WTC11 (cell line): Measurements from ENCODE around the gene ASCC1. TPM values are rescaled to one million over a fixed set of nuclear protein-coding genes. Genes with fewer than 3 reads are reported as not detected.
"Not testable (repeated sequence)": the region's sequence is repeated elsewhere in the genome, so short reads cannot be mapped to it uniquely, and the experiment has no call there.

Experiments used
- ATAC-seq: fragments of 200-7000 bp; cut with Tn5 transposase; 2 replicates; pipeline ENCODE4 v1.10.0; 2021; ENCODE audit warnings: mild to moderate bottlenecking, moderate library complexity
- CTCF ChIA-PET: fragments of 300-600 bp; sonication (Branson Sonifier 250); formaldehyde crosslinking; loops from one replicate; lab custom pipeline; 2021; ENCODE audit warnings: antibody characterized with exemption; lab: Charles Lee
- POLR2A ChIA-PET: fragments of 350-600 bp; sonication (Branson Sonifier 250); formaldehyde crosslinking; loops from one replicate; lab custom pipeline; 2021; ENCODE audit warnings: antibody characterized with exemption; lab: Charles Lee
- DNase-seq: peaks from one replicate; pipeline ENCODE4 v3.0.0; 2021; ENCODE audit warnings: low spot score
- H3K27ac Mint-ChIP-seq: 2 replicates; pipeline ENCODE4 v1.8.0; 2021; ENCODE audit warnings: mixed read lengths
- H3K27me3 Mint-ChIP-seq: 2 replicates; pipeline ENCODE4 v1.8.0; 2021; ENCODE audit warnings: low read depth, mild to moderate bottlenecking, moderate library complexity, mixed read lengths
- H3K36me3 Mint-ChIP-seq: 2 replicates; pipeline ENCODE4 v1.8.0; 2021; ENCODE audit warnings: mixed read lengths
- H3K4me1 Mint-ChIP-seq: 2 replicates; pipeline ENCODE4 v1.8.0; 2022; ENCODE audit warnings: mixed read lengths
- H3K4me3 Mint-ChIP-seq: 2 replicates; pipeline ENCODE4 v1.8.0; 2021; ENCODE audit warnings: mild to moderate bottlenecking, moderate library complexity, mixed read lengths
- H3K9me3 Mint-ChIP-seq: 2 replicates; pipeline ENCODE4 v1.8.0; 2021; ENCODE audit warnings: mixed read lengths
- CREM ChIP-seq: sonication (generic); formaldehyde crosslinking; IDR thresholded peaks from 2 replicates; pipeline ENCODE4 v1.8.1; 2022; ENCODE audit warnings: mild to moderate bottlenecking, missing genetic modification reagents, moderate library complexity
- GABPB1 ChIP-seq: sonication (generic); formaldehyde crosslinking; IDR thresholded peaks from 2 replicates; pipeline ENCODE4 v1.8.1; 2023; ENCODE audit warnings: mild to moderate bottlenecking, missing genetic modification reagents
- GTF2I ChIP-seq: fragments of 250-450 bp; sonication (Bioruptor Pico); conservative IDR thresholded peaks from 2 replicates; pipeline ENCODE4 v1.4.0; 2021; ENCODE audit warnings: mild to moderate bottlenecking
- HMGA2 ChIP-seq: fragments of 250-450 bp; sonication (Bioruptor Pico); IDR thresholded peaks from 2 replicates; pipeline ENCODE4 v1.4.0; 2021; ENCODE audit warnings: mild to moderate bottlenecking, moderate library complexity
- NFYB ChIP-seq: sonication (generic); formaldehyde crosslinking; conservative IDR thresholded peaks from 2 replicates; pipeline ENCODE4 v1.8.0; 2022; ENCODE audit warnings: low read depth, missing genetic modification reagents
- SMAD3 ChIP-seq: sonication (generic); formaldehyde crosslinking; IDR thresholded peaks from 2 replicates; pipeline ENCODE4 v1.8.0; 2022; ENCODE audit warnings: missing genetic modification reagents, mild to moderate bottlenecking, borderline replicate concordance
- SMAD4 ChIP-seq: sonication (generic); formaldehyde crosslinking; IDR thresholded peaks from 2 replicates; pipeline ENCODE4 v1.8.0; 2022; ENCODE audit warnings: mild to moderate bottlenecking, missing genetic modification reagents
- TP53 ChIP-seq: sonication (generic); formaldehyde crosslinking; IDR thresholded peaks from 2 replicates; pipeline ENCODE4 v1.8.1; 2023; ENCODE audit warnings: mild to moderate bottlenecking, missing genetic modification reagents
- ZNF317 ChIP-seq: sonication (generic); formaldehyde crosslinking; IDR thresholded peaks from 2 replicates; pipeline ENCODE4 v1.8.1; 2023; ENCODE audit warnings: low read depth, mild to moderate bottlenecking, moderate library complexity, missing genetic modification reagents, borderline replicate concordance
- total RNA-seq: library from RNA; stranded (reverse); gene quantifications from 3 replicates; pipeline ENCODE4 v1.2.3, GENCODE V29; 2021
- TF ChIP-seq, protein P1 (sequence below): sonication (generic); formaldehyde crosslinking; IDR thresholded peaks from 2 replicates; pipeline ENCODE4 v1.8.1; 2023; ENCODE audit warnings: mild to moderate bottlenecking, missing genetic modification reagents, moderate library complexity
- TF ChIP-seq, protein P2 (sequence below): fragments of 250-450 bp; sonication (Bioruptor Pico); IDR thresholded peaks from 2 replicates; pipeline ENCODE4 v1.9.0; 2021; ENCODE audit warnings: mild to moderate bottlenecking, borderline replicate concordance
- TF ChIP-seq, protein P3 (sequence below): fragments of 250-450 bp; sonication (Bioruptor Pico); IDR thresholded peaks from 2 replicates; pipeline ENCODE4 v2.1.2; 2022; ENCODE audit warnings: mild to moderate bottlenecking, moderate library complexity
- TF ChIP-seq, protein P4 (sequence below): sonication (generic); formaldehyde crosslinking; IDR thresholded peaks from 2 replicates; pipeline ENCODE4 v1.8.0; 2023; ENCODE audit warnings: missing genetic modification reagents
- TF ChIP-seq, protein P5 (sequence below): sonication (generic); formaldehyde crosslinking; IDR thresholded peaks from 2 replicates; pipeline ENCODE4 v1.8.0; 2023; ENCODE audit warnings: missing genetic modification reagents, mild to moderate bottlenecking, borderline replicate concordance

Gene ASCC1
- total RNA-seq, 1 experiment from 2014 or later, result 30.4 TPM

DNA sequence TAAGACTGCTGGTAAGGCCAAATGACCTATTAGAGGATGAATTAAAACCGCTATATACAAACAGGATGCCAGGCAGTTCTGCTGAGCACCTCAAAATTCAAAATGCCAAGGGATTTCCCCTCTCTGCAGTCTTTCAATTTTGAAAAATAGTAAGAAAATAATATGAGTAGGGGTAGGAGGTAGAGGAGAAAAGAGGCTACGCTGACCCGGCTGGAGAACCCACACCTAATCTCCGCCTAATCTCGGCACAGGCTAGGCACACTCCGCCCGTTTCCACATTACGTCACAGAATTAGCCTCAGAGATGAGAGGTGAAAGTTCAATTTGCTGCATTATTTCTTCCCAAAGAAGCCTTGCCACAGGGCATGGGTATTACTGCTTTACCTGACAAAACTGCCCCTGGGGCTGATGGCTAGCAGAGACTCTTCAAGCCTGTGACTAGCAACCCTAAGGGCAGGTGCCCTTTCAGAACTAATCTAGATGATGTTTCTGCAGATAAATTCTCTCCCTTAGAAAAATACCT lies 106.4 kb downstream of the ASCC1 start (continued):
- TF ChIP-seq HMGA2 (CRISPR knock-in tag) (no peak), GABPB1 (CRISPR knock-in tag) (no peak), SMAD4 (CRISPR knock-in tag) (no peak)
- TF ChIP-seq, protein P1, sequence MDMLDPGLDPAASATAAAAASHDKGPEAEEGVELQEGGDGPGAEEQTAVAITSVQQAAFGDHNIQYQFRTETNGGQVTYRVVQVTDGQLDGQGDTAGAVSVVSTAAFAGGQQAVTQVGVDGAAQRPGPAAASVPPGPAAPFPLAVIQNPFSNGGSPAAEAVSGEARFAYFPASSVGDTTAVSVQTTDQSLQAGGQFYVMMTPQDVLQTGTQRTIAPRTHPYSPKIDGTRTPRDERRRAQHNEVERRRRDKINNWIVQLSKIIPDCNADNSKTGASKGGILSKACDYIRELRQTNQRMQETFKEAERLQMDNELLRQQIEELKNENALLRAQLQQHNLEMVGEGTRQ (CRISPR knock-in tag), result no peak
- TF ChIP-seq, protein P2, sequence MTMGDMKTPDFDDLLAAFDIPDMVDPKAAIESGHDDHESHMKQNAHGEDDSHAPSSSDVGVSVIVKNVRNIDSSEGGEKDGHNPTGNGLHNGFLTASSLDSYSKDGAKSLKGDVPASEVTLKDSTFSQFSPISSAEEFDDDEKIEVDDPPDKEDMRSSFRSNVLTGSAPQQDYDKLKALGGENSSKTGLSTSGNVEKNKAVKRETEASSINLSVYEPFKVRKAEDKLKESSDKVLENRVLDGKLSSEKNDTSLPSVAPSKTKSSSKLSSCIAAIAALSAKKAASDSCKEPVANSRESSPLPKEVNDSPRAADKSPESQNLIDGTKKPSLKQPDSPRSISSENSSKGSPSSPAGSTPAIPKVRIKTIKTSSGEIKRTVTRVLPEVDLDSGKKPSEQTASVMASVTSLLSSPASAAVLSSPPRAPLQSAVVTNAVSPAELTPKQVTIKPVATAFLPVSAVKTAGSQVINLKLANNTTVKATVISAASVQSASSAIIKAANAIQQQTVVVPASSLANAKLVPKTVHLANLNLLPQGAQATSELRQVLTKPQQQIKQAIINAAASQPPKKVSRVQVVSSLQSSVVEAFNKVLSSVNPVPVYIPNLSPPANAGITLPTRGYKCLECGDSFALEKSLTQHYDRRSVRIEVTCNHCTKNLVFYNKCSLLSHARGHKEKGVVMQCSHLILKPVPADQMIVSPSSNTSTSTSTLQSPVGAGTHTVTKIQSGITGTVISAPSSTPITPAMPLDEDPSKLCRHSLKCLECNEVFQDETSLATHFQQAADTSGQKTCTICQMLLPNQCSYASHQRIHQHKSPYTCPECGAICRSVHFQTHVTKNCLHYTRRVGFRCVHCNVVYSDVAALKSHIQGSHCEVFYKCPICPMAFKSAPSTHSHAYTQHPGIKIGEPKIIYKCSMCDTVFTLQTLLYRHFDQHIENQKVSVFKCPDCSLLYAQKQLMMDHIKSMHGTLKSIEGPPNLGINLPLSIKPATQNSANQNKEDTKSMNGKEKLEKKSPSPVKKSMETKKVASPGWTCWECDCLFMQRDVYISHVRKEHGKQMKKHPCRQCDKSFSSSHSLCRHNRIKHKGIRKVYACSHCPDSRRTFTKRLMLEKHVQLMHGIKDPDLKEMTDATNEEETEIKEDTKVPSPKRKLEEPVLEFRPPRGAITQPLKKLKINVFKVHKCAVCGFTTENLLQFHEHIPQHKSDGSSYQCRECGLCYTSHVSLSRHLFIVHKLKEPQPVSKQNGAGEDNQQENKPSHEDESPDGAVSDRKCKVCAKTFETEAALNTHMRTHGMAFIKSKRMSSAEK (CRISPR knock-in tag), result no peak
- TF ChIP-seq, protein P3, sequence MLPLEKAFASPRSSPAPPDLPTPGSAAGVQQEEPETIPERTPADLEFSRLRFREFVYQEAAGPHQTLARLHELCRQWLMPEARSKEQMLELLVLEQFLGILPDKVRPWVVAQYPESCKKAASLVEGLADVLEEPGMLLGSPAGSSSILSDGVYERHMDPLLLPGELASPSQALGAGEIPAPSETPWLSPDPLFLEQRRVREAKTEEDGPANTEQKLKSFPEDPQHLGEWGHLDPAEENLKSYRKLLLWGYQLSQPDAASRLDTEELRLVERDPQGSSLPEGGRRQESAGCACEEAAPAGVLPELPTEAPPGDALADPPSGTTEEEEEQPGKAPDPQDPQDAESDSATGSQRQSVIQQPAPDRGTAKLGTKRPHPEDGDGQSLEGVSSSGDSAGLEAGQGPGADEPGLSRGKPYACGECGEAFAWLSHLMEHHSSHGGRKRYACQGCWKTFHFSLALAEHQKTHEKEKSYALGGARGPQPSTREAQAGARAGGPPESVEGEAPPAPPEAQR, result no peak

DNA sequence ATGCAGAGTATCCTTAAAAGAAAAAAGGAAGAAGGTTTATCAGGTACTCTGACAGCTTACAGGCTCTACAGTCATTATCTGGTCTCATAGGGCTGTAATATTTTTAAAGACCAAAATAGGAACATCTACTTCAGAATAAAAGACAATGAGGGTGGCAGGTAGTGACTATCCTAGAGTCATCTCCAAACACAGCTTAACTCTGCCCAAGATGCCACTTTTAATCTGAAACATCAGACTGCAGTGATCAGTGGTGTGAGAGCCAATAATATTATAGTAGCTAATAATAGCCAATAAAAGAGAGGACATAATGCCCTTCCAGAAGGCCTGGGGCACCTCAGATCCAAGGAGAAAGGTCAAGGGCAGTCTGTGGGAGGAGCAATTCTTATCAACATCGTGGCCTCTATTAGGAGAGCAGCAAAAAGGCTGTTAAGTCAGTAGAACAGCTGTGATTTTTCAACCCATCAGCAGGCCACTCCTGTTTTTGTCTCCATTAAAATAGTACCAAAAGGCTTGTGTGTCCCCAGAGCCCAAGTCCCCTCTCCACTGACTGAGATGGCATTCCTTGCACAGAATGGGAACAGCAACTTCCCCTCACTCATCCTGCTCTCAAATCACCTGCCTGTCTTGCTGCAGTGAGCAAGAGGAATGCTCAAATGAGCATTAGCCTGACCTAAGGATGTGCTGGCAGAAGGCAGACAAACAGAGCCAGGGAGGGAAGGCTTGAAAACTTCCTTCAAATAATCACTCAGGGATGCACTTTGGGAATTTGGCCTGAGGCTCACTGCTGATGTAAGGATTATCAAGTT lies 107.0 kb downstream of the ASCC1 start:
- DNase-seq (no peak), ATAC-seq (no peak)
- H3K36me3 Mint-ChIP-seq, result no peaks in the 10 kb centered on the region
- no peak overlapping the region for H3K27ac Mint-ChIP-seq
- CTCF ChIA-PET, result interaction anchor here (1.3 to 1.5 kb wide), 2 partner anchors 10 to 17 kb away, joined by 4 to 9 read pairs; no protein-coding TSS in a partner anchor
- TF ChIP-seq, protein P2 (CRISPR knock-in tag), result no peak
- TF ChIP-seq SMAD3 (CRISPR knock-in tag), result no peak
- TF ChIP-seq TP53 (CRISPR knock-in tag), result no peak
- TF ChIP-seq GTF2I (CRISPR knock-in tag), result no peak
- TF ChIP-seq CREM (CRISPR knock-in tag), result no peak
- no peak for TF ChIP-seq NFYB (CRISPR knock-in tag)
- TF ChIP-seq SMAD4 (CRISPR knock-in tag), result no peak
- TF ChIP-seq, protein P4, sequence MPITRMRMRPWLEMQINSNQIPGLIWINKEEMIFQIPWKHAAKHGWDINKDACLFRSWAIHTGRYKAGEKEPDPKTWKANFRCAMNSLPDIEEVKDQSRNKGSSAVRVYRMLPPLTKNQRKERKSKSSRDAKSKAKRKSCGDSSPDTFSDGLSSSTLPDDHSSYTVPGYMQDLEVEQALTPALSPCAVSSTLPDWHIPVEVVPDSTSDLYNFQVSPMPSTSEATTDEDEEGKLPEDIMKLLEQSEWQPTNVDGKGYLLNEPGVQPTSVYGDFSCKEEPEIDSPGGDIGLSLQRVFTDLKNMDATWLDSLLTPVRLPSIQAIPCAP (CRISPR knock-in tag), result no peak
- TF ChIP-seq ZNF317 (CRISPR knock-in tag), result no peak
- TF ChIP-seq, protein P5, sequence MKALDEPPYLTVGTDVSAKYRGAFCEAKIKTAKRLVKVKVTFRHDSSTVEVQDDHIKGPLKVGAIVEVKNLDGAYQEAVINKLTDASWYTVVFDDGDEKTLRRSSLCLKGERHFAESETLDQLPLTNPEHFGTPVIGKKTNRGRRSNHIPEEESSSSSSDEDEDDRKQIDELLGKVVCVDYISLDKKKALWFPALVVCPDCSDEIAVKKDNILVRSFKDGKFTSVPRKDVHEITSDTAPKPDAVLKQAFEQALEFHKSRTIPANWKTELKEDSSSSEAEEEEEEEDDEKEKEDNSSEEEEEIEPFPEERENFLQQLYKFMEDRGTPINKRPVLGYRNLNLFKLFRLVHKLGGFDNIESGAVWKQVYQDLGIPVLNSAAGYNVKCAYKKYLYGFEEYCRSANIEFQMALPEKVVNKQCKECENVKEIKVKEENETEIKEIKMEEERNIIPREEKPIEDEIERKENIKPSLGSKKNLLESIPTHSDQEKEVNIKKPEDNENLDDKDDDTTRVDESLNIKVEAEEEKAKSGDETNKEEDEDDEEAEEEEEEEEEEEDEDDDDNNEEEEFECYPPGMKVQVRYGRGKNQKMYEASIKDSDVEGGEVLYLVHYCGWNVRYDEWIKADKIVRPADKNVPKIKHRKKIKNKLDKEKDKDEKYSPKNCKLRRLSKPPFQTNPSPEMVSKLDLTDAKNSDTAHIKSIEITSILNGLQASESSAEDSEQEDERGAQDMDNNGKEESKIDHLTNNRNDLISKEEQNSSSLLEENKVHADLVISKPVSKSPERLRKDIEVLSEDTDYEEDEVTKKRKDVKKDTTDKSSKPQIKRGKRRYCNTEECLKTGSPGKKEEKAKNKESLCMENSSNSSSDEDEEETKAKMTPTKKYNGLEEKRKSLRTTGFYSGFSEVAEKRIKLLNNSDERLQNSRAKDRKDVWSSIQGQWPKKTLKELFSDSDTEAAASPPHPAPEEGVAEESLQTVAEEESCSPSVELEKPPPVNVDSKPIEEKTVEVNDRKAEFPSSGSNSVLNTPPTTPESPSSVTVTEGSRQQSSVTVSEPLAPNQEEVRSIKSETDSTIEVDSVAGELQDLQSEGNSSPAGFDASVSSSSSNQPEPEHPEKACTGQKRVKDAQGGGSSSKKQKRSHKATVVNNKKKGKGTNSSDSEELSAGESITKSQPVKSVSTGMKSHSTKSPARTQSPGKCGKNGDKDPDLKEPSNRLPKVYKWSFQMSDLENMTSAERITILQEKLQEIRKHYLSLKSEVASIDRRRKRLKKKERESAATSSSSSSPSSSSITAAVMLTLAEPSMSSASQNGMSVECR (CRISPR knock-in tag), result no peak
- POLR2A ChIA-PET, result interaction anchor here (0.9 kb wide), 1 partner anchor 165 kb away, joined by 3 read pairs; the partner anchor contains the start of gene DDIT4
- no peaks in the 10 kb centered on the region for H3K9me3 Mint-ChIP-seq
- H3K4me1 Mint-ChIP-seq, result no peaks in the 10 kb centered on the region
- H3K27me3 Mint-ChIP-seq, result no peaks in the 10 kb centered on the region
- H3K4me3 Mint-ChIP-seq, result no peak overlapping the region

DNA sequence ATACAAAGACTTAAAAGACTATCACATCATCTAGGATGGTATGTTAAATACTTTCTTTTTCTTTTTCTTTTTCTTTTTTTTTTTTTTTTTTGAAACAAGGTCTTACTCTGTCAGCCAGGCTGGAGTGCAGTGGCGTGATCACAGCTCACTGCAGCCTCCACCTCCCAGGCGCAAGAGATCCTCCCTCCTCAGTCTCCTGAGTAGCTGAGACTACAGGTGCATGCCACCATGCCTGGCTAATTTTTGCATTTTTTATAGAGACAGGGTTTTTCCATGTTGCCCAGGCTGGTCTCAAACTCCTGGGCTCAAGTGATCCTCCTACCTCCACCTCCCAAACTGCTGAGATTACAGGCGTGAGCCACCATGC lies 108.1 kb downstream of the ASCC1 start:
- H3K4me3 Mint-ChIP-seq, DNase-seq, H3K27me3 Mint-ChIP-seq, H3K9me3 Mint-ChIP-seq, H3K36me3 Mint-ChIP-seq, H3K4me1 Mint-ChIP-seq, ATAC-seq, POLR2A ChIA-PET, H3K27ac Mint-ChIP-seq: not testable (repeated sequence)
- CTCF ChIA-PET, result interaction anchor here (1.3 to 1.5 kb wide), 2 partner anchors 11 to 18 kb away, joined by 4 to 9 read pairs; no protein-coding TSS in a partner anchor
